GM21528 (cell line): ENCODE data around the gene GTF2H3.

Experiments used
- ATAC-seq: cut with Tn5 transposase; IDR thresholded peaks from one replicate; pipeline ENCODE4 v1.9.1; 2021; ENCODE audit warnings: mild to moderate bottlenecking, moderate library complexity; ENCODE audit not compliant: unreplicated experiment, low FRiP score

GTF2H3 gene

GRCh38 chr12:123643911-123644310, 10.3 kb downstream of the GTF2H3 start:
- no peak for ATAC-seq

GRCh38 chr12:123645380-123645779, 11.8 kb downstream of the GTF2H3 start:
- ATAC-seq, result no peak

- no peak for ATAC-seq
Measured at GRCh38 chr12:123645878-123646277, 12.2 kb downstream of the GTF2H3 start.

- ATAC-seq, result no peak
Measured at GRCh38 chr12:123648401-123648800, 14.8 kb downstream of the GTF2H3 start.

- no peak for ATAC-seq
Measured at GRCh38 chr12:123654129-123654701, 20.6 kb downstream of the GTF2H3 start.

GRCh38 chr12:123655420-123655819, 21.8 kb downstream of the GTF2H3 start:
- peak; percentile 85 for ATAC-seq

- no peak for ATAC-seq
Measured at GRCh38 chr12:123656392-123656791, 22.8 kb downstream of the GTF2H3 start.

- ATAC-seq, result no peak
Measured at GRCh38 chr12:123657211-123657610, 23.6 kb downstream of the GTF2H3 start.

- no peak for ATAC-seq
Measured at GRCh38 chr12:123659996-123660727, 26.5 kb downstream of the GTF2H3 start.

GRCh38 chr12:123667771-123668170, 34.1 kb downstream of the GTF2H3 start:
- no peak for ATAC-seq

GRCh38 chr12:123670882-123671728, 37.5 kb downstream of the GTF2H3 start, which contains the start of gene TCTN2:
Gene TCTN2 (plus strand): TSS chr12:123671113. CDS start chr12:123671241, 128 bp downstream.
- peak; percentile 97 for ATAC-seq

- ATAC-seq, result no peak
Measured at GRCh38 chr12:123671876-123672275, 38.2 kb downstream of the GTF2H3 start.

- no peak for ATAC-seq
Measured at GRCh38 chr12:123675436-123675835, 41.8 kb downstream of the GTF2H3 start.

- ATAC-seq, result no peak
Measured at GRCh38 chr12:123676616-123677320, 43.1 kb downstream of the GTF2H3 start.

GRCh38 chr12:123678981-123679380, 45.4 kb downstream of the GTF2H3 start:
- ATAC-seq, result no peak

GRCh38 chr12:123681605-123682004, 48.0 kb downstream of the GTF2H3 start:
- ATAC-seq, result no peak

GRCh38 chr12:123683964-123684363, 50.3 kb downstream of the GTF2H3 start:
- no peak for ATAC-seq

- no peak for ATAC-seq
Measured at GRCh38 chr12:123686636-123687190, 53.1 kb downstream of the GTF2H3 start.

GRCh38 chr12:123690191-123690840, 56.7 kb downstream of the GTF2H3 start:
- ATAC-seq, result no peak

- ATAC-seq, result no peak
Measured at GRCh38 chr12:123696207-123696606, 62.6 kb downstream of the GTF2H3 start.
